Measurements from ENCODE around the gene PRG3.

DNA sequence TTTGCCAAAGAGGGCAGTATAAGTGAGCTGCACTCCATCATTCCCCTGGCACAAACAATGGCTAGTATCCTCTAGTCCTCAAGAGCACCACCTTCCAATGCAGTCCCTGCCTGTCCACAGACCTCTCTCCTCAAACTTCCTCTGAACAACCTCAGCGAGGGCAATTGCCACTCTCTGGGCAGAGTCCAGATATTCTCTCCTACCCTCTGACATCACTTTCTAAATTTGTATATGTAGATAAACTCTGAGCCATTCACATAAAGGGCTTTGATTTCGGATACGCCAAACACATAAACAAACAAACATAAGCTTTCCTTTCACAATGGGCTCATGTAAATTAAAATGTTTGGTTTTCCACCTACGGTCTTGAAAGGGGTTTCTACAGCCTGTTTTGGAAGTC is 49.0 kb upstream of the PRG3 start:
- TF ChIP-seq POLR2A (IDR thresholded peaks at IDR 0.05; ENCODE audit: low read depth, low read length) (no peak), TAF1 (IDR thresholded peaks at IDR 0.05; ENCODE audit: borderline replicate concordance, low read depth, low read length) (no peak), POLR2AphosphoS5 (IDR thresholded peaks at IDR 0.05; ENCODE audit: low read depth, low read length) (no peak)

All from GM12892 (cell line).